Measurements from ENCODE around the gene C1orf21. TPM values are rescaled to one million over a fixed set of nuclear protein-coding genes. Genes with fewer than 3 reads are reported as not detected.

C1orf21 gene
- polyA plus RNA-seq, 1 donor (not counting 4 experiments of a cell fraction or from before 2014, with no cell fraction given) = 44.3 TPM

GRCh38 chr1:184677344-184677743, 290.5 kb downstream of the C1orf21 start:
- Histone ChIP-seq H4K20me1 (ENCODE audit: control insufficient read depth, extremely low read depth, insufficient read depth, low read length) (no peaks in the 10 kb centered on the region), H3K79me2 (ENCODE audit: control insufficient read depth, insufficient read depth, low read length) (no peaks in the 10 kb centered on the region), H3K4me1 (ENCODE audit: control insufficient read depth, extremely low read depth, insufficient read depth, low read length) (no peaks in the 10 kb centered on the region), H2AFZ (ENCODE audit: control insufficient read depth, low read length) (no peak overlapping the region), H3K27me3 (ENCODE audit: control insufficient read depth, extremely low read depth, insufficient read depth, low read length) (no peaks in the 10 kb centered on the region), H3K4me3 (ENCODE audit: control insufficient read depth in 2 of 3, extremely low read depth in 1 of 3, insufficient read depth in 2 of 3, low read depth in 1 of 3, low read length in 3 of 3) (no peak overlapping the region), H3K27ac (ENCODE audit: control insufficient read depth, insufficient read depth, low read length) (no peak overlapping the region), H3K9ac (ENCODE audit: control insufficient read depth, extremely low read depth, insufficient read depth, low read length) (no peak overlapping the region), H3K36me3 (ENCODE audit: control insufficient read depth in 2 of 2, extremely low read depth in 1 of 2, insufficient read depth in 2 of 2, low read length in 2 of 2) (no peaks in the 10 kb centered on the region), H3K4me2 (ENCODE audit: control insufficient read depth, extremely low read depth, insufficient read depth, low read depth, low read length) (no peak overlapping the region), H3K9me3 (ENCODE audit: control insufficient read depth, low read depth, low read length) (no peaks in the 10 kb centered on the region), H3K9me1 (ENCODE audit: control insufficient read depth, extremely low read depth, insufficient read depth, low read length) (no peaks in the 10 kb centered on the region)
- TF ChIP-seq CTCF (optimal IDR thresholded peaks at IDR 0.05 in 1 of 3, IDR thresholded peaks at IDR 0.05 in 1 of 3, conservative IDR thresholded peaks at IDR 0.05 in 1 of 3; ENCODE audit: extremely low read depth in 1 of 3, insufficient read depth in 2 of 3, low read length in 3 of 3) (no peak), EZH2 (IDR thresholded peaks at IDR 0.05; ENCODE audit: low read length) (no peak)
- dilution Hi-C loops (cut with MboI; ENCODE audit: extremely low pct_ligation_motif_present, low sequenced_read_pairs) = no loop called here
- FAIRE-seq = no peak
- DNase-seq (ENCODE audit: low read depth, low spot score) = no peak
